ENCODE results near the gene PPAT.
"Not testable (repeated sequence)": the region's sequence is repeated elsewhere in the genome, so short reads cannot be mapped to it uniquely, and the experiment has no call there.

PPAT gene

GRCh38 chr4:56460085-56460484, 24.7 kb upstream of the PPAT start:
- H3K4me3 ChIP-seq (ENCODE audit: low read depth, low read length) = no peak overlapping the region
- no peak for TF ChIP-seq CTCF (IDR thresholded peaks at IDR 0.05; ENCODE audit: borderline replicate concordance, insufficient read depth, low read depth, low read length)

- TF ChIP-seq CTCF (IDR thresholded peaks at IDR 0.05; ENCODE audit: borderline replicate concordance, insufficient read depth, low read depth, low read length) = no peak
- H3K4me3 ChIP-seq (ENCODE audit: low read depth, low read length) = no peak overlapping the region
These were observed 14.9 kb upstream of the PPAT start for GRCh38 chr4:56450342-56450741.

GRCh38 chr4:56449475-56449874, 14.1 kb upstream of the PPAT start:
- not testable (repeated sequence) for H3K4me3 ChIP-seq (ENCODE audit: low read depth, low read length)

GRCh38 chr4:56448301-56448700, 12.9 kb upstream of the PPAT start:
- H3K4me3 ChIP-seq (ENCODE audit: low read depth, low read length) = no peak overlapping the region
- TF ChIP-seq CTCF (IDR thresholded peaks at IDR 0.05; ENCODE audit: borderline replicate concordance, insufficient read depth, low read depth, low read length) = no peak

- H3K4me3 ChIP-seq (ENCODE audit: low read depth, low read length) = no peak overlapping the region
These were observed 10.3 kb upstream of the PPAT start for GRCh38 chr4:56445699-56446098.

GRCh38 chr4:56444719-56445118, 9.3 kb upstream of the PPAT start:
- no peak overlapping the region for H3K4me3 ChIP-seq (ENCODE audit: low read depth, low read length)
- TF ChIP-seq CTCF (IDR thresholded peaks at IDR 0.05; ENCODE audit: borderline replicate concordance, insufficient read depth, low read depth, low read length) = no peak

More at GRCh38 chr4:56445699-56446098, 10.3 kb upstream of the PPAT start:
- no peak for TF ChIP-seq CTCF (IDR thresholded peaks at IDR 0.05; ENCODE audit: borderline replicate concordance, insufficient read depth, low read depth, low read length)

- no peak overlapping the region for H3K4me3 ChIP-seq (ENCODE audit: low read depth, low read length)
- no peak for TF ChIP-seq CTCF (IDR thresholded peaks at IDR 0.05; ENCODE audit: borderline replicate concordance, insufficient read depth, low read depth, low read length)
These were observed 5.6 kb upstream of the PPAT start for GRCh38 chr4:56440983-56441382.

- H3K4me3 ChIP-seq (ENCODE audit: low read depth, low read length) = no peak overlapping the region
- no peak for TF ChIP-seq CTCF (IDR thresholded peaks at IDR 0.05; ENCODE audit: borderline replicate concordance, insufficient read depth, low read depth, low read length)
These were observed 3.4 kb upstream of the PPAT start for GRCh38 chr4:56438766-56439165.
